ENCODE data around the gene KRT74. TPM values are rescaled to one million over a fixed set of nuclear protein-coding genes. Genes with fewer than 3 reads are reported as not detected.

KRT74 gene
- total and polyA plus RNA-seq, 2 of the 8 experiments (the other 6 are each of a cell fraction or from before 2014, with no cell fraction given) = not detected

DNA sequence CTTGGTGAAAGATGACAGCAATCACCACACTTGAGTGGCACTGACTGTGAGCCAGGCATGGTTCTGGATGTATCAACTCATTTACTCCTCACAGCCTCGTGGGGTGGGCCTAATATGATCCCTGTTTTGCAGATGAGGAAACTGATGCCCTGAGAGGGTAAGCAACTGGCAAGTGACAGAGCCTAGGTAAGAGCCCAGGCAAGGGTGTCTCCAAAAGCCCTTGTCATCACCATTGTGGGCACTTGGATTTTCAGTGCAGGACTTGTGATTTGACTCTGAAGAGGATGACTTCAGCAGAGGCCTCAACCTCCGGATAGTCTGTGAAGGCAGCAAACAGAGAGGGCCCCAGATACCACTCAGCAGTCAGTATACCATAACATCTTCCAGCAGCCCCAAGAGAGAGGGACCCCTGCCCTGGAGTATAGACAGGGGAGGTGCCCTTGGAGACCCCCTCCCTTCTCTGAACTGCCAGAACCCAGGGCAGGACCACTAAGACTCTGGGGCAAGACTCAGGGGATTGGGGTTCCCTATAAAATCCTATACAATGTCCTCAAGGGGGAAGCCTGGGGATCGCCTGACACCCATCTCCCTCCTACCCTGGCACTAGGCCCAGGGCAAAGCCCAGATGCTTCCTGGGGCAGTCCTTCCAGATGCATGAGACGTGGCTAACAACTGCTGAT lies 46.4 kb downstream of the KRT74 start (continued):
- TF ChIP-seq, protein P1, sequence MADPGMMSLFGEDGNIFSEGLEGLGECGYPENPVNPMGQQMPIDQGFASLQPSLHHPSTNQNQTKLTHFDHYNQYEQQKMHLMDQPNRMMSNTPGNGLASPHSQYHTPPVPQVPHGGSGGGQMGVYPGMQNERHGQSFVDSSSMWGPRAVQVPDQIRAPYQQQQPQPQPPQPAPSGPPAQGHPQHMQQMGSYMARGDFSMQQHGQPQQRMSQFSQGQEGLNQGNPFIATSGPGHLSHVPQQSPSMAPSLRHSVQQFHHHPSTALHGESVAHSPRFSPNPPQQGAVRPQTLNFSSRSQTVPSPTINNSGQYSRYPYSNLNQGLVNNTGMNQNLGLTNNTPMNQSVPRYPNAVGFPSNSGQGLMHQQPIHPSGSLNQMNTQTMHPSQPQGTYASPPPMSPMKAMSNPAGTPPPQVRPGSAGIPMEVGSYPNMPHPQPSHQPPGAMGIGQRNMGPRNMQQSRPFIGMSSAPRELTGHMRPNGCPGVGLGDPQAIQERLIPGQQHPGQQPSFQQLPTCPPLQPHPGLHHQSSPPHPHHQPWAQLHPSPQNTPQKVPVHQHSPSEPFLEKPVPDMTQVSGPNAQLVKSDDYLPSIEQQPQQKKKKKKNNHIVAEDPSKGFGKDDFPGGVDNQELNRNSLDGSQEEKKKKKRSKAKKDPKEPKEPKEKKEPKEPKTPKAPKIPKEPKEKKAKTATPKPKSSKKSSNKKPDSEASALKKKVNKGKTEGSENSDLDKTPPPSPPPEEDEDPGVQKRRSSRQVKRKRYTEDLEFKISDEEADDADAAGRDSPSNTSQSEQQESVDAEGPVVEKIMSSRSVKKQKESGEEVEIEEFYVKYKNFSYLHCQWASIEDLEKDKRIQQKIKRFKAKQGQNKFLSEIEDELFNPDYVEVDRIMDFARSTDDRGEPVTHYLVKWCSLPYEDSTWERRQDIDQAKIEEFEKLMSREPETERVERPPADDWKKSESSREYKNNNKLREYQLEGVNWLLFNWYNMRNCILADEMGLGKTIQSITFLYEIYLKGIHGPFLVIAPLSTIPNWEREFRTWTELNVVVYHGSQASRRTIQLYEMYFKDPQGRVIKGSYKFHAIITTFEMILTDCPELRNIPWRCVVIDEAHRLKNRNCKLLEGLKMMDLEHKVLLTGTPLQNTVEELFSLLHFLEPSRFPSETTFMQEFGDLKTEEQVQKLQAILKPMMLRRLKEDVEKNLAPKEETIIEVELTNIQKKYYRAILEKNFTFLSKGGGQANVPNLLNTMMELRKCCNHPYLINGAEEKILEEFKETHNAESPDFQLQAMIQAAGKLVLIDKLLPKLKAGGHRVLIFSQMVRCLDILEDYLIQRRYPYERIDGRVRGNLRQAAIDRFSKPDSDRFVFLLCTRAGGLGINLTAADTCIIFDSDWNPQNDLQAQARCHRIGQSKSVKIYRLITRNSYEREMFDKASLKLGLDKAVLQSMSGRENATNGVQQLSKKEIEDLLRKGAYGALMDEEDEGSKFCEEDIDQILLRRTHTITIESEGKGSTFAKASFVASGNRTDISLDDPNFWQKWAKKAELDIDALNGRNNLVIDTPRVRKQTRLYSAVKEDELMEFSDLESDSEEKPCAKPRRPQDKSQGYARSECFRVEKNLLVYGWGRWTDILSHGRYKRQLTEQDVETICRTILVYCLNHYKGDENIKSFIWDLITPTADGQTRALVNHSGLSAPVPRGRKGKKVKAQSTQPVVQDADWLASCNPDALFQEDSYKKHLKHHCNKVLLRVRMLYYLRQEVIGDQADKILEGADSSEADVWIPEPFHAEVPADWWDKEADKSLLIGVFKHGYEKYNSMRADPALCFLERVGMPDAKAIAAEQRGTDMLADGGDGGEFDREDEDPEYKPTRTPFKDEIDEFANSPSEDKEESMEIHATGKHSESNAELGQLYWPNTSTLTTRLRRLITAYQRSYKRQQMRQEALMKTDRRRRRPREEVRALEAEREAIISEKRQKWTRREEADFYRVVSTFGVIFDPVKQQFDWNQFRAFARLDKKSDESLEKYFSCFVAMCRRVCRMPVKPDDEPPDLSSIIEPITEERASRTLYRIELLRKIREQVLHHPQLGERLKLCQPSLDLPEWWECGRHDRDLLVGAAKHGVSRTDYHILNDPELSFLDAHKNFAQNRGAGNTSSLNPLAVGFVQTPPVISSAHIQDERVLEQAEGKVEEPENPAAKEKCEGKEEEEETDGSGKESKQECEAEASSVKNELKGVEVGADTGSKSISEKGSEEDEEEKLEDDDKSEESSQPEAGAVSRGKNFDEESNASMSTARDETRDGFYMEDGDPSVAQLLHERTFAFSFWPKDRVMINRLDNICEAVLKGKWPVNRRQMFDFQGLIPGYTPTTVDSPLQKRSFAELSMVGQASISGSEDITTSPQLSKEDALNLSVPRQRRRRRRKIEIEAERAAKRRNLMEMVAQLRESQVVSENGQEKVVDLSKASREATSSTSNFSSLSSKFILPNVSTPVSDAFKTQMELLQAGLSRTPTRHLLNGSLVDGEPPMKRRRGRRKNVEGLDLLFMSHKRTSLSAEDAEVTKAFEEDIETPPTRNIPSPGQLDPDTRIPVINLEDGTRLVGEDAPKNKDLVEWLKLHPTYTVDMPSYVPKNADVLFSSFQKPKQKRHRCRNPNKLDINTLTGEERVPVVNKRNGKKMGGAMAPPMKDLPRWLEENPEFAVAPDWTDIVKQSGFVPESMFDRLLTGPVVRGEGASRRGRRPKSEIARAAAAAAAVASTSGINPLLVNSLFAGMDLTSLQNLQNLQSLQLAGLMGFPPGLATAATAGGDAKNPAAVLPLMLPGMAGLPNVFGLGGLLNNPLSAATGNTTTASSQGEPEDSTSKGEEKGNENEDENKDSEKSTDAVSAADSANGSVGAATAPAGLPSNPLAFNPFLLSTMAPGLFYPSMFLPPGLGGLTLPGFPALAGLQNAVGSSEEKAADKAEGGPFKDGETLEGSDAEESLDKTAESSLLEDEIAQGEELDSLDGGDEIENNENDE (IDR thresholded peaks at IDR 0.05; ENCODE audit: insufficient replicate concordance, low read length) = no peak
- TF ChIP-seq EZH2 (IDR thresholded peaks at IDR 0.05; ENCODE audit: low read depth, low read length, severe bottlenecking) (no peak), SRF (IDR thresholded peaks at IDR 0.05; ENCODE audit: low read depth, low read length) (no peak), JUN (IDR thresholded peaks at IDR 0.05; ENCODE audit: low read depth, low read length) (no peak), CTBP2 (IDR thresholded peaks at IDR 0.05; ENCODE audit: borderline replicate concordance, insufficient read depth, insufficient read length, low read length) (no peak), BACH1 (IDR thresholded peaks at IDR 0.05; ENCODE audit: low read length) (no peak), SIX5 (IDR thresholded peaks at IDR 0.05; ENCODE audit: low read depth, low read length) (no peak), CHD1 (IDR thresholded peaks at IDR 0.05; ENCODE audit: low read depth, low read length) (no peak), GTF2F1 (IDR thresholded peaks at IDR 0.05; ENCODE audit: borderline replicate concordance, low read depth, low read length) (no peak), TBP (IDR thresholded peaks at IDR 0.05; ENCODE audit: low read depth, low read length) (no peak)
- TF ChIP-seq, protein P2, sequence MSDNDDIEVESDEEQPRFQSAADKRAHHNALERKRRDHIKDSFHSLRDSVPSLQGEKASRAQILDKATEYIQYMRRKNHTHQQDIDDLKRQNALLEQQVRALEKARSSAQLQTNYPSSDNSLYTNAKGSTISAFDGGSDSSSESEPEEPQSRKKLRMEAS (IDR thresholded peaks at IDR 0.05) = no peak
